Epithelial cell of esophagus (primary cell): ENCODE results near the gene IGF1R.
A peak's percentile ranks its signal among the peaks of the same experiment; 100 is the strongest.

Source experiments
- DNase-seq: peaks from one replicate; pipeline ENCODE4 v3.0.0; 2010; ENCODE audit warnings: low read depth
- H3K4me3 ChIP-seq: 2 replicates; pipeline ENCODE4 v1.5.1; 2011; ENCODE audit warnings: mild to moderate bottlenecking, low read length, control low read depth
- CTCF ChIP-seq: IDR thresholded peaks from 2 replicates; pipeline ENCODE4 v1.5.1; 2011; ENCODE audit warnings: low read depth, mild to moderate bottlenecking, low read length, control low read depth, inconsistent platforms; ENCODE audit not compliant: insufficient read depth; ENCODE audit errors: missing control alignments

IGF1R gene

DNA sequence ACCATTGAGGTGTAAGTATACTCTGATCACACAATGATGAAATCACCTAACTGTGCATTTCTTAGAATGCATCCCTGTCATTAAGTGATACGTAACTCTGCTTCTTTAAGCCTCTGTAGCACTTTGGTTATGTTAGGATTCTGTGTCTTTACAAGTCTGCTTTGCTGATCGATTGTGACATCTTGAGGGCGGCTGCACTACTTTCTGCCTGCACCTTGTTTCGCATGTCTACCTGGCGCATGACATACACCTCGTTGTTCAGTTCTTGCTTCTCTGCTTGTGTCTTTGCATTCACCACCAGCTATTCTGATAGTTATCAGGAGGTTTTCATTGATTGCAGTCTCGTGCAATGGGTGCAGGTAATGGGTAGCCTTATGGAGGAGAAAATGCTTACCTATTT, 32.7 kb downstream of the IGF1R start:
- DNase-seq = no peak
- H3K4me3 ChIP-seq = no peak overlapping the region
- TF ChIP-seq CTCF = no peak

GRCh38 chr15:98682992-98683701, 34.8 kb downstream of the IGF1R start:
- peak overlapping the region; percentile 27 for H3K4me3 ChIP-seq
- no peak for TF ChIP-seq CTCF
- peak; percentile 95 for DNase-seq

GRCh38 chr15:98683831-98684230, 35.5 kb downstream of the IGF1R start:
- DNase-seq = peak; percentile 39
- TF ChIP-seq CTCF = no peak
- no peak overlapping the region for H3K4me3 ChIP-seq

DNA sequence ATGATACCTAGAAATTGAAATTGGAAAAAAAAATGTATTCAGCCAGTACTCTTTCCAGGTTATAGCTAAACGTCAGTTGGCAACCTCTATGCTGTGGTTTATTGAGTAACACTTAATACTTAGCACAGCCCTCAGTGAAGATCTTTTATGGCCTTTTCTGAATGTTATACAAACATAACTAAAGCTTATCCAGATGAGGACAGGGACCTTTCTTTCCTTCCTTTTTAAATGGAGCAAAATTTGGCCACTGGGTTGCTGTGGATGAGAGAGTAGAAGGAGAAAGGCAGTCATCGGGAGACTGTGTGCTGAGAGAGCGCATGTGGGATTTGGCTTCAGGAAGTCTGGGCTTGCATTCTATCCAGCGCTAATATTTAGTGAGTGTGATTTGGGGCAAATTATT, 36.1 kb downstream of the IGF1R start:
- TF ChIP-seq CTCF = no peak
- H3K4me3 ChIP-seq = no peak overlapping the region
- DNase-seq = peak; percentile 40

DNA sequence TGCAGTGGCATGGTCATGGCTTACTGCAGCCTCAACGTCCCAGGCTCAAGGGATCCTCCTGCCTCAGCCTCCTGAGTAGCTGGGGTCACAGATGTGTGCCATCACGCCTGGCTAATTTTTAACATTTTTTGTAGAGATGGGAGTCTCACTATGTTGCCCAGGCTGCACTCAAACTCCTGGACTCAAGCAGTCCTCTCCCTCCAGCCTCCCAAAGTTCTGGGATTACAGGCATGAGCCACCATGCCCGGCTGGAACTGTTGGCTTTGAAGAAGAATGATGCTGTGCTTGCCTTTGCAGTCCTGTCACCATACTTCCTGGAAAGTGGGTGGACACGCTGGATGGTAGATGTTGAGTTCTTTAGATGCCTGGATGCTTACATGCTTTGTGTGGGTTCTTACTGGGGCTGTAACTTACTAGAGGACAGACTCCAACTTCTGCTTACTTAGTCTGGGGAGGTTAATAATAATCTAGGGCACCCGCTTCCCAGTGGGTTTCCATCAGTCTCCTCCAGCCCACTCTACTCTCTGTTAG, 36.7 kb downstream of the IGF1R start:
- no peak overlapping the region for H3K4me3 ChIP-seq
- DNase-seq = no peak
- no peak for TF ChIP-seq CTCF

GRCh38 chr15:98686983-98687382, 38.6 kb downstream of the IGF1R start:
- DNase-seq = no peak
- no peak overlapping the region for H3K4me3 ChIP-seq
- TF ChIP-seq CTCF = no peak

DNA sequence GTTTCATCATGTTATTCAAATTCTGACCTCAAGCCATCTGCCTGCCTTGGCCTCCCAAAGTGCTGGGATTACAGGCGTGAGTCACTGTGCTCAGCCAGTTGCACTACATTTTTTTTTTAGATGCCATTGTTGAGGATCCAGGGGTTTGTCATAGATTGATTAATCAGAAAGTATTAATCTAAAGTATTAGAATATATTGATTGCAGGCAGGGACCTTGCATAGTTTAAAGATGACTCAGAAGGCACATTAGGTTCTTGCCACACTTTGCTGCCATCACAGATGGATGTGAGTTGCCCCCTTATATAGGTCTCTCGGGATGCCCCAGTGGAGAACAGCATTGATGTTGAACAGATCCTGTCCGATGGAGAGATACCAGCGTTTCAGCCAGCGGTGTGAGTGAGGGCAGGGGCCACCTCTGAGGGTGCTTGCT, 41.1 kb downstream of the IGF1R start:
- TF ChIP-seq CTCF = no peak
- no peak overlapping the region for H3K4me3 ChIP-seq
- DNase-seq = peak; percentile 73
